ENCODE measurements around the gene GDF15.

The GDF15 gene

GRCh38 chr19:18418483-18419194, 32.7 kb downstream of the GDF15 start:
- DNase-seq (ENCODE audit: low read depth in 2 of 2), result no peak

- DNase-seq (ENCODE audit: low read depth in 2 of 2), result peak; percentile 64 to 67
Observed at GRCh38 chr19:18419195-18419698, 33.3 kb downstream of the GDF15 start, which contains the start of gene SSBP4. TSS of gene SSBP4 (plus strand) at chr19:18419398. CDS start at chr19:18419649, 251 bp downstream.

- no peak for DNase-seq (ENCODE audit: low read depth in 2 of 2)
Observed at GRCh38 chr19:18419699-18420460, 33.9 kb downstream of the GDF15 start.

- no peak for DNase-seq (ENCODE audit: low read depth in 2 of 2)
Observed at GRCh38 chr19:18420930-18421329, 35.0 kb downstream of the GDF15 start.

GRCh38 chr19:18421371-18421959, 35.5 kb downstream of the GDF15 start:
- no peak for DNase-seq (ENCODE audit: low read depth in 2 of 2)

- DNase-seq (ENCODE audit: low read depth in 2 of 2), result no peak
Observed at GRCh38 chr19:18422530-18423191, 36.7 kb downstream of the GDF15 start.

GRCh38 chr19:18423258-18424020, 37.5 kb downstream of the GDF15 start:
- DNase-seq (ENCODE audit: low read depth in 2 of 2), result no peak

GRCh38 chr19:18424122-18424889, 38.3 kb downstream of the GDF15 start:
- DNase-seq (ENCODE audit: low read depth in 2 of 2), result no peak

- no peak for DNase-seq (ENCODE audit: low read depth in 2 of 2)
Observed at GRCh38 chr19:18424890-18425514, 39.0 kb downstream of the GDF15 start.

DNA sequence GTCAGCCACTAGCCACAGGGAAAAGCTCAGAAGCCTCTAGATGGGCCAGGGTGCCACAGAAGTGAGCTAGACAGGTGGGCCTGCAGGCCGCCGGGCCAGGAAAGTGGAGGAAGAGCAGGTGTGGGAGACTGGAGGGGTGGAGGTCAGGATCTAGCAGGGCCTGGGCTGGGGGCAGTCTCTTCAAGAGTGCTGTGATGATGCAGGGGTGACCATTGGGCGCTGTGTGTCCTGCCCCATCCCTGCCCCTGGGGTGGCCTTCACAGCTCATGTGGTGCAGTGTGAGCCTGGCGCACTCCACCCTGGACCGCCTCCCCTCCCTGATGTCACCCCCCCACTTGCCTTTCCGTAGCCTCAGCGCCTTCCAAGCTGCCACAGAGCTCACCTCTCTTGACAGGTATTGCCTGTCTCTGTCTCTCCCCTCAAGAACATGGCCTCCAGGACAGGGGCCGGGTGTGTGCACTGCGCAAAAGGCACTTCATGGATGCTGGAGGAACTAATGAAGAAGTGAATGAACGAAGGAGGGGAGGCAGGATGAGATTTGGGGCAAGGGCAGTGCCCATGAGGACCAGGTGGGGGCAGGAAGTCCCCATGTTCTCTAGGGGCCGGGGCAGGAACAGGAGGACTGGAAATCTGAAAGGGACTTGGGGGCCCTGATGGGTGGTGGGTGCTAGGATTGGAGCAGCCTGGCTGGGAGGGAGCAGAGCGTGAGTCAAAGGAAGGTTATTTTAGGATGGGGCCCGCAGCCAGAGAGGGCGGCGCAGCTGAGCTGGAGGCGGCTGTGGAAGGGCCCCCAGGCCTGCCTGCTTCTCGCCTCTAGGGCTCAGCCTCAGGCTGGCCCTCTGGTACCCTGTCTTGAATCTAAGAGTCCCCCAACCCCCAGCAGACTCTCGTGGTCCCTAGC, 39.8 kb downstream of the GDF15 start:
- no peak for DNase-seq (ENCODE audit: low read depth in 2 of 2)

GRCh38 chr19:18426416-18426767, 40.4 kb downstream of the GDF15 start:
- no peak for DNase-seq (ENCODE audit: low read depth in 2 of 2)

GRCh38 chr19:18427080-18427742, 41.3 kb downstream of the GDF15 start:
- DNase-seq (ENCODE audit: low read depth in 2 of 2), result no peak

- no peak for DNase-seq (ENCODE audit: low read depth in 2 of 2)
Observed at GRCh38 chr19:18427743-18428113, 41.8 kb downstream of the GDF15 start.

GRCh38 chr19:18428173-18428786, 42.3 kb downstream of the GDF15 start:
- DNase-seq (ENCODE audit: low read depth in 2 of 2), result no peak

GRCh38 chr19:18428787-18429674, 43.1 kb downstream of the GDF15 start:
- DNase-seq (ENCODE audit: low read depth in 2 of 2), result peak in 1 of 2 experiments; percentile 70

- no peak for DNase-seq (ENCODE audit: low read depth in 2 of 2)
Observed at GRCh38 chr19:18429717-18430416, 43.9 kb downstream of the GDF15 start.

Data from fibroblast of skin of left quadriceps (primary cell).